DMS53 (cell line): ENCODE data around the gene DPF3.
"Not testable (repeated sequence)": the region's sequence is repeated elsewhere in the genome, so short reads cannot be mapped to it uniquely, and the experiment has no call there.

Experiments
- DNase-seq: peaks from one replicate; lab custom pipeline; 2025; lab: John Stamatoyannopoulos, UW

The DPF3 gene

DNA sequence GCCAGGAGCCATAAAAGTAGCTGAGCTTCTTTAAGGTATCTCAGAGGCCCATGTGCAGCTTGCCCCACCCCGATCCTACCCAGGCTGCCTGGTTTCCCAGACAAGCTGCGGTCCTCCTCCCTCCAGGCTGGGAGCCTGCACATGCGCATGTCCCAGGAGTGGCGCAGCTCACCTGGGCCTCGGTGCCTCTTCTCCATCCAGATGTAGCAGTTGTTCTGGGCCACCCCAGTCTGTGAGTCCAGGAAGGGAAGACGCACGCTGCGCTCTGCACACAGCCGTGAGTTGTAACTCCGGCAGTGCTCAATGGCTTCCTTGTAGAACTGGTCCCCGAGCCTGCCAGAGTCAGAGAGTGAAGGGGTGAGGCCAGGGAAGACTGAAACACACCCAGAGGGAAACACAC is 122.3 kb downstream of the DPF3 start:
- no peak for DNase-seq

DNA sequence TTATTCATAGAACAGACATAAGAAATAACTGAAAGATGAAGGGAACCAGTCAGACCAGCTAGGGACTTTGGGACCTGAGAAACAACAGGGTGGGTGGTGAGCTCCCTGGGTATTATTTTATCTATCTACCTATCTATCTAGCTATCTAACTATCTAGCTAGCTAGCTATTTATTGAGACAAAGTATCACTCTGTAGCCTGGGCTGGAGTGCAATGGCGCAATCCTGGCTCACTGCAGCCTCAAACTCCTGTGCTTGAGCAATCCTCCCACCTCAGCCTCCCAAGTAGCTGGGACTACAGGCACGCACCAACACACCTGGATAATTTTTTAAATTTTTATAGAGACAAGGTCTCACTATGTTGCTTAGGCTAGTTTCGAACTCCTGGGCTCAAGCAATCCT is 127.6 kb downstream of the DPF3 start:
- no peak for DNase-seq

DNA sequence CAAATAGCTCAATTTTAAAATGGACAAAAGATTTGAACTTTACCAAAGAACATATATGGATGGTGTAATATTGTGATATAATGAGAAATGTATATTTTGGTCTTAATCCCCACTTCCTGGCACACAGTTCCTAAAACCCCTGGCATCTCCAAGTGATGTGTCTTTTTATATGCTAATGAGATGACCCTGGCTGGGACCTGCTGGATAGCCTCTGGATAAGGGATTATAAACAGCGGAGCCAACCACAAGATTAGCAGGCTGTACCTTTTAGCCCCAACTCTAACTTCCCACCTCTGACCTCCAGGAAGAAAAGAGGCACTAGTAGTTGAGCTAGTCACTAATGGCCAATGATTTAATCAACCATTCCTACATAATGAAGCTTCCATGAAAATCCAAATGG is 130.0 kb downstream of the DPF3 start:
- no peak for DNase-seq

DNA sequence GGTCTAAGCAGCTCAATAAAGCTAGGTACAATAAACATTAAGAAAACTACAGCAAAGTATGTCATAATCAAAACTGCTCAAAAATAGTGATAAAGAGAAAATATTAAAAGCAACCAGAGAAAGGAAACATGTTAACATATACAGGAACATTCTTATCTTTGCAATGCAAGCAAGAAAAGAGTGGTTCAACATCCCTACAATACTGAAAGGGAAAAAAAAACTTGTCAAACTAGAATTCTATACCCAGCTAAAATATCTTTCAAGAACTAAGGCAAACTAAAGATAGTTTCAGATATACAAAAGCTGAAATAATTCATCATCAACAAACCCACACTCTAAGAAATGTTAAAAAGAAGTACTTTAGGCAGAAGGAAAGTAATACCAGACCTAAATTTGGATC is 134.2 kb downstream of the DPF3 start:
- no peak for DNase-seq

DNA sequence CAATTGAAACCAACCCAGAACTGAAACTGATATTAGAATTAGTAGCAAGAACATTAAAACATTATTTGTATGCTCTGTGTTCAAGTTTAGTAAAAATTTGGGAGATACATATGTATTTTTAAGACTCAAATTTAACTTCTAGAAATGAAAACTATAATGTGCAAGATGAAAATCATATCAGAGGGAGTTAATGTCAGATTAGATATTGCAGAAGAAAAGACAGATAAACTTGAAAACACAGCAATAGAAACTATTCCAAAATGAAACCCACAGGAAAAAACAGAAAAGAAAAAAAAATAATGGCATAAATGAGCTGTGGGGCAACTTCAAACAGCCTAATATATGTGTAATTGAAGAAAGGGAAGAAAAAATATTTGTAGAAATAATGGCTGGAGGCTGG is 134.9 kb downstream of the DPF3 start:
- DNase-seq: no peak

DNA sequence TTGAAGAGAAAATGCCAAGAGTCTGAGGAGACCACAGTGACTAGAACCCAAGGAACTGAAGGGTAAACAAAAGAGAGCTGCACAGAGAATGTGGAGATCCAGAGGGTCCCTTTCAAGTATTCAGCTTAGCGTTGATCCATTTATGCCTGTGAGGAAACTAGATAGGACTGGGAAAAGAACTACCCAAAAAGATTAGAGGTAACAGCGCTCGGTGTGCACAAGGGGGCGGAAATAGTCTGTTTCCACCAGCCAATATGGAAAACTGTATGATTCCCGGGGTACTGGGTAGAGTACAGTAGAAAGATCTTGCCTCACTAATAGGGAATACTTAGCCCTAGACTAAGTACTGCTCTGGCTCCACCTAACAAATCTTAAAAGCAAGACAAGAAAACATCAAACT is 135.5 kb downstream of the DPF3 start:
- DNase-seq: no peak

DNA sequence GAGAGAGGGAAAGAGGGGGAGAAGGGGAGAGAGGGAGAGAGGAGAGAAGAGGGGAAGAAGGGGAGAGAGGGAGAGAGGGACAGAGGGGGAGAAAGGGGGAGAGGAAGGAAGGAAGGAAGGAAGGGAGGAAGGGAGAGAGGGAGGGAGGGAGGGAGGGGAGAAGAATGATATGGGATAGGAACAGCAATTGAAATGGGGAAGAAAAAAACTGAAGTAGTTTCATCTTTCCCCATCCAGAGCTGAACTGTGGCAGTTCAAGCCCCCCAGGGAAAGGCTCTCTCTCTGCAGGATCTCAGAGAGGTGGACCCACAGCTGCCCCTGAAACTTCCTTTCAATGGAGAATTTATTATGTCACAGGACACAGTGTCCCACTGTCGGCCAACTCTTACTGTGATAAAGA is 136.9 kb downstream of the DPF3 start:
- DNase-seq: no peak

DNA sequence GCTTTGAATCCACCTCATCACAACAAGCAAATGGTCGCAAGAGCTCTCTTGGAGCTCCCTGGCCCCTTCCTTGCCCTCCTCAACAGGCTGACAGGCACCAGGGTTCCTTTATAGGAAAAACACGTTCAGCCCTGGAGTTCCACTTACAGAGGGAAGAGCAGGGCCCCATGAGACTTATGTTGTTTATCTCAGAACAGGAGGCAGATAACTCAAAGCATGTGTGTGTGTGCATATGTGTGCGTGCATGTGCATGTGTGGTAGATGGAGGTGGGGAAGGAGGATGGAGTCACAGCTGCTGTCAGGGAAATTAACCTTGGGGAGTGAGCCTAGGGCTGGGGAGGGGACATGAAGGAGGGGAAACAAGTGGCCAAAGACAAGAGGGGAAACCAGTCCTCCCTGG is 138.1 kb downstream of the DPF3 start:
- no peak for DNase-seq

DNA sequence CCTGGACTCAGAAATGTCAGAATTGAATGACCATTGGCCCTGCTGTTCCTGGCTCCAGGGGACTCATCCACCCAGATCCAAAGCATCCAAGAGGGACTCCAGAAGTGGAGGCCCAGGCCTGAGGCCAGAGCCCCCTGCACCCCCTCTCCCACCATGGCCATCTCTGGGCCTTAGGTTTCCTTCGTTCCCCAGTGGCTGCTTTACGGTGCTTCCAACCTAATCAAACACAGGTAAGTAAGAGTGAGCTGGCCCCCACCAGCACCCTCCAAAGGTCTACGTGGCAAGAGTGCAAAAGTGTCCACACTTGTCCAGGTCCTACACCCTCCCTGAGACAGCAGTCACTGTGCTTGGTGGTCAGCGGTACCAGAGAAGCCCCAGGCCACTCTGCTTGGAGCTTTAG is 139.0 kb downstream of the DPF3 start:
- DNase-seq: no peak

DNA sequence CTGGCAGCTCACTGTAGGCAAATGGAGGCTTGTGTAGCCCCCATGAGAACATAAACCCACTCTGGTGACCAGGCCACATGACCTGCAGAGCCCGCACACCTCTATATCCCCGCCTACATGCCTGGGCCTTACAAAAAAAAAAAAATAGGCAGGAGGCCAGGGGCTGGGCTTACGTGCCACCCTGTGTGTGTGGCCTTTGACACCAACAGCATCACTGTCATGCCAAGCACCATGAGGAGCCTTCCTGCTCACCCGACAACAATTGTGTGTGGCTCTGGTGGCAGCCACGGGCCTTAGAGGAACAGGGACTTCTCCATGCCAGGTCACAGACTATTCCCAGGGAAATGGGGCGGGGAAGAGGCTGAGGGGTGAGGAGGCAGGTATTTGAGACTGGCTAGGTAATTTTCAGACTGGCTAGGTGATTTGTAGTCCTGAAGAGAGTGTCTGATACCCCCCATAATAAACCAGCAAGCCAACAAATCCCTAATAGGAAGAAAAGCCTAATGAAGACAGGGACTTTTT is 140.0 kb downstream of the DPF3 start:
- DNase-seq: no peak

DNA sequence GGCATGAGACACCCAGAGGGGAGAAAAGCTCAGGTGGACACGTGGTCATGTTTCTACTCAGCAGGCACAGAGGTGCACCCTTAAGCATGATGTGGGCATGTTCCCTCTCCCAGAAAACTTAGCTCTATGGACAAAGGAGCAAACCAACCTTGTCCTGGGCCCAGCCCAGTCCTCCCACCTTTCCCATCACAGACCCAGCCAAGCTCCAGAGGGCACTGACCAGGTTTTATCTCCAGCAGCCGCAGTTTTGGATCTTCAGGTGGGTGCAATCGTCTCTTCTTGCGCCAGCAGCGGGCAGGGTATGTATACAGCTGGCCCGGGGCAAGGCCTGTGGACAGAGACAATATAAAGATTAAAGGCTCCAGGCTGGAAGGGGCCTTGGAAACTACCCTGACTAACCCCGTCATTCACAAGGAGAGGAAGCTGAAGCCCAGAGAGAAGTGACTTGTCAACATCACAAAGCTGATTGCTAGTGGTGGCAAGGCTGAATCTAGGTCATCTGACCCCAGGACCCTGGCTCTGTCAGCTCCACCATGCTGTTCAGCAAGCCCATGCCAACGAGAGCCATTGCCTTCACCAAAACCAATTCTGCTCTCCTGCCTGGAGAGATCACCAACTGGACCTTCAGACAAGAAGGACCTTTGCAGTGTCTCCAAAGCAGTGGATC is 140.7 kb downstream of the DPF3 start:
- no peak for DNase-seq

DNA sequence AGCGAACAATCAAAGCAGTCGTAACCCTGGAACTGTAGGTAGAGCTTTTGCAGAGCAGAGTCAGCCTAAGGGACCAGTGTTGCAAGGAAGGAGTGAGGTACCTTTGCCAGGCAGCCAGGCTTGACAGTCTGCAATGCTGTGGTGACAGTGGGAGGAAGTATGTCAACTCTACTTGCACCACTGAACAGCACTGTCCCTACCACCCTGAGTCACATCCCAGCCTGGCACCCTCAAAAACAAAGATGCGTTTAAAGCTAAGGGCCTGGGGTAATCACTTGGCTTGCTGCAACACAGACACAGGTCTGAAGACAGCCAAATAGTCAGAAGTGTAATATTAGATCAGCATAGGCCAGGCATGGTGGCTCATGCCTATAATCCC is 141.9 kb downstream of the DPF3 start:
- no peak for DNase-seq

DNA sequence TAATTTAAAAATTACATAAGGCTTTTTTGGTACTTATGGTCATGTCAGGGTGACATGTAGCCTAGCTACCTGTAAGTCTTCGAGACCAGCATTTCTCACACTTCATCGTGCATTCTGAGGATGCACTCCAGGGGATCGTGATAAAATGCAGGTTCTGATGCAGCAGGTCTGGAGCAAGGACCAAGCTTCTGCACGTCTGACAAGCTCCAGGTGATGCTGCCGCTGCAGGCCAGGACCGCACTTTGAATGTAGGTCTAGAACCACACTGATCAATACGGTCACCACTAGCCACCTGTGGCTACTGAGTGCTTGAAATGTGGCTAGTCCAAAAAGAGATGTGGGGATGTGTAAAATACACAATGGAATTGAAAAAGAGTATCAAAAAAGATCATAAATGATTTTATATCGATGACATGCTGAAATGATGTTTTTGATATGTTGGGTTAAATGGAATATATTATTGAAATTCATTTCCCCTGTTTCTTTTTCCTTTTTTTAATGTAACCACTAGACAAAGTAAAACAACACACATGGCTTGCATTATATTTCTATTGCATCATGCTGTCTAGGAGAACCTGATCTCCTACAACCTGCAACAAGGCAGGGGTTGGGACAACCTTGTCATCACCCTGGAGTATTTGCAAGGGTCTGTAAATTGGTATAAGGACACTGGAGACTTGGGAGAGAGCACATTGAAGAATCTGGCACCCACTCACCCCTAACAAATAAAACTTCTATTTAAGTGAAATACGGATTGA is 142.4 kb downstream of the DPF3 start:
- no peak for DNase-seq

DNA sequence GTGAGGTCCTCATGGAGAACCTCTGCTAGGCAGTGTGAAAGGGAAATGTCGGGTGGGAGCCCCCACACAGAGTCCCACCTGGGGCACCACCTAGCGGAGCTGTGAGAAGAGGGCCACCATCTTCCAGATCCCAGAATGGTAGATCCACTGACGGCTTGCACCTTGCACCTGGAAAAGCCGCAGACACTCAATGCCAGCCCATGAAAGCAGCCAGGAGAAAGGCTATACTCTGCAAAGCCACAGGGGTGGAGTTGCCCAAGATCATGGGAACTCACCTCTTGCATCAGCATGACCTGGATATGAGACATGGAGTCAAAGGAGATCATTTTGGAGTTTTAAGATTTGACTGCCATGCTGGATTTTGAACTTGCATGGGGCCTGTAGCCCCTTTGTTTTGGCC is 145.0 kb downstream of the DPF3 start:
- not testable (repeated sequence) for DNase-seq

DNA sequence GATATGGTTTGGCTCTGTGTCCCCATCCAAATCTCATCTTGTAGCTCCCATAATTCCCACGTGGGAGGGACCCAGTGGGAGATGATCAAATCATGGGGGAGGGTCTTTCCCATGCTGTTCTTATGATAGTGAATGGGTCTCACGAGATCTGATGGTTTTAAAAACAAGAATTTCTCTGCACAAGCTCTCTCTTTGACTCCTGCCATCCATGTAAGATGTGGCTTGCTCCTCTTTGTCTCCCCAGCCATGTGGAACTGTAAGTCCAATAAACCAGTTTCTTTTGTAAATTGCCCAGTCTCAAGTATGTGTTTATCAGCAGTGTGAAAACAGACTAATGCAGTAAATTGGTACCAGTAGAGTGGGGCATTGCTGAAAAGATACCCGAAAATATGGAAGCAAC is 146.2 kb downstream of the DPF3 start:
- DNase-seq: no peak

DNA sequence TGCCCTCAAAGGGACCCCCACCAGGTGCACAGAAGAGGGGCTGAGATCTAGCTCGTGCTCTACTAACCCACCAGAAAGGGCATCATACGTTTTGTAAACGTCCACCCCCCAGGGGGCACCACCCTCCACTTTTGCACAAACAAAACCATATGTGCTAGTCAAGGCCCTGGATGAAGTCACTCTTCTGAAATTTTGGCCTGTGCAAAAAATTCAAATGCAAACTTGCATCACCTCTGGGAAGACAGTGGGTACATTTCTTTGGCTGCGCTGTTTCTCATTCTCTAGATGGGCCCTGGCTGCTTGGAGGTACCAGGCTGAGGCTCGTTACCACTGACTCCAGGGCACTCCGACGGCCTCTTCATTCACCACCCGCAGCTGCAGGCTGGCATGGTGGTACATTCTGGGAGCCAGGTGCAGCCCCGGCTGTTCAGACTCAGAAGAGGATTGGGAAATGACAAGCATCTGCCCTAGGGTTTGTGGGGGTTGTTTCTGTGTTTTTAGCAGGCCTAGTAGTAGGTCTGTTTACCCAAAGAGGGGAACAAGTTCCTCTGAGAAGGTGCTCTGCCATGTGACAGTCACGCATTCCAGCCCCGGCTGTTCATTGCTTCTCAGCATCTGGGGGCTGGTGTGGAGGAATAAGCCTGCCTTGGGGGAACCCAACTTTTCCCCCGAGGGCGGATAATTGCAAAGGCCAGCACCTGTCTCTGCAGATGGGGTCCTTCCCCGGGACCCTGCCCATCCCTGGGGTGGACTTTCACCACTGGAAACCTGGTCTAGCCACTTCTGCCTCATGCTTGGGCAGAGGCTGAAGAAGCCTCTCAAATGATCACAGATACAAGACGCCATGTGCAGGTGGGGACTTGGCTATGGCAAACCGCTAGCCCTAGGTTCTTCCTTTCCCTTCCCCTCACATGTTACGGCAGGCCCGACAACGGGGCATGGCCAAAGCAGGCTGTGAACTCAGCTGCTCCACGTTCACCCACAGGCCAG is 147.6 kb downstream of the DPF3 start:
- DNase-seq: no peak

DNA sequence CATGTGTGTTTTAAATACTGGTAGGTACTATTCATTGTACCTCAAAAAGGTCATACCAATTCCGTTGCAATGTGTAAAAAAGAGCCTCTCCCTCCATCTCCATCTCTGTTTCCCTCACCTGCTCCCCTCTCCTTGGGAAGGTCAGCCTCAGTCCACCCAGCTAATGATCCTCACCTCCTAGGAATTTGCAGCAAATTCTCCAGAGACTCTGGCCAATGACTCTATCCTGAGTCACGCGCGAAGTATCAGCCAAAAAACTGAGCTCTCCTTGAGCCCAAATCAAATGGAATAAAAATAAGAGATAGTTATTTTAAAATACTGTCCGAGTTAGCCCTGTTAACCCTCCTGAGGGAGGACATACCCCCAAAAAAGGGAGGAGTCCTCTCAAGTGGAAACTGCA is 148.4 kb downstream of the DPF3 start:
- no peak for DNase-seq

DNA sequence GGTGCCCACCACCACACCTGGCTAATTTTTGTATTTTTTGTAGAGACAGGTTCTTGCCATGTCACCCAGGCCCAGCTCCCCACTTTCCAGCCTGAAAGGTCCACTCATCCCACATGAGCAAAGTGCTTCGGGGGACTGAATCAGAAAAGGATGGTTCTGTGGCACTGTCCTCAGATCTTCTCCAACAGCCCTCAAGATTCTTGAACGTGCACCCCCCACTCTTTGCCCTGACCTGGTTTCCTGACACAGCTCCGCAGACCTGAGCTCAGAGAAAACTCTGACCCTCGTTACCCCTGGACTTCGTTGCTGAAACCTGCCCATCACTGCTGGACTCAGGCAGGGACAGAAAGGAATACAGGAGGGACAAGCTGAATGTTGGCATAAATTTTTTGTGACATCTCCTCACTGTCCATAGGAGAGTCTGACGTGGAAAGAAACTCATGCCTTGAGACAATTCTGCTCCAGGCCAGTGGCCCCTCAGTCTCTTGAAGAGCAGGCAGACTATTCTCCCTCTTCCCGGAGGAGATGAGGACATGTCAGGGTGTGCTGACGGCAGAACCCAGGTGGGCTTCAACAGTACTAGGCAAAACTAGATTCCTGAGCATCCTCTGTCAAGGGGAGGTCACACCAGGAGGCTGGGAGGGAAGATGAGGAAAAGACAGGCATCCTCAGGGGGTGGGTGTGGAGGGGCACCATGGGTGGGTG is 149.3 kb downstream of the DPF3 start:
- no peak for DNase-seq

DNA sequence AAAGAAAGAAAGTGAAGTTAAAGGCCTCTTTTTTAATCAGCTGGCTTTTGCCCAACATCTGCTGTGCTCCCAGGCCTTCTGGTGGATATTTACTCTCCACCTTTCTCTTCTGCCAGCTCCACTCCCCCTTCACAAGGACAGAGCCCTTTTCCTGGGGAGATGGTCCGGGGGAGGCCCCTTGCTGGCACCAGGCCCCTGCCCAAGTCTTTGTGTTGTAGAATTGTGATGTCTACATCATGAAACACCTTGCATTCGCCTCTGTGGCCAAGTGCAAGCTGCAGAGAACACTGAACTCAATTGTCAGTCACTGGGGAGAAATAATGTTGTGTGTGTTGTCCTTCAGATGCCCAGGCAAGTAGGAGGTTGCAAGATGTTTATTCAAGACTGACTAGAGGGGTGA is 150.3 kb downstream of the DPF3 start:
- DNase-seq: no peak

DNA sequence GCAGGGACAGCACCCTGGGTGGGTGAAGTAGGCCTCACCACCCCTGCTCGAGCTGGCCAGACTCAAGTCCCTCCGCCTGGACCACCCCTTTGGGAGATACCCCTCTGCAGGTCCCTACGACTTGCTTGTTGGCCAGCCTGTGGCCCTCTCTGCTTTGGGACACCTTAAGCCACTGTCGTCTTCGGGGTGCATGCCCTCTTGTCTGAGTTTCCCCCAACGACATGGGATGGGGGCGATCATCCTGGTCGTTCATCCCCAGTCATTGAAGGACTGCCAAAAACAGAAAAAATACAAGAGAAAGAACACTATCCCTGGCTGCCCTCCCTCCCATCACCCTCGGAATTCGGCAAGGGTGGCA is 151.1 kb downstream of the DPF3 start:
- no peak for DNase-seq

DNA sequence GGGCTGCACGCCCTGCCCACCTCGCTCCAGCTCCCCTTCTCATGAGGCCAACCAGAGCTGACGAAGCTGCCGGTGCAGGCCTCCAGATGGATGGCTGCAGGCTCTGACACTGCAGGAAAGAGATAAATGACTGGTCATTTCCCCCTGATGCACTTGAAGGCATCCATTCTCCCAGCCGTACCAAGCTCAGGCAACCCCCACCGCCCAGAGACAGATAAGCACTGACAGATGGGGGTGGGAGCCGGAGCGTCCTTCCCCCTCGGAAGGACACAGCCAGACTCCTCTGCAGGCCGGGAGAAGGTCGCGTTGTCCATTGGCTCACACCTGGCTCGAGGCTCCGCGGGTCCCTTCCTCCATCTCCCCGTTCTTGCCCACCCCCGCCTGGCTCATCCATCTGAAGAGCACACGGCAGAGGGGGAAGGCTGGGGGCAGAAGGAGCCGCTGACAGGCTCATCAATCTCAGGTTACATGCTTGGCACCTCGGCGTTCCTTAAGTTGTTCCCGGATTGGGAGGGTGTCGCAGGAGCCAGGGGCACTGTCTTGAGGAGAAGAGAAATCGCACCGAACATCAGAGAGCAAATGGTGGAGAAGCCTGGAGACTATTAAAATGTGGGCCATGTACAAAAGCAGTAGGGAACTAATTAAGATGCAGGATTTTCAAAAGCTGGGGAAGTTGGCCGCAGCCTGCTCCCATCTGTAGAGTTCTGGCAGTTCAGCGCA is 151.6 kb downstream of the DPF3 start:
- DNase-seq: no peak

DNA sequence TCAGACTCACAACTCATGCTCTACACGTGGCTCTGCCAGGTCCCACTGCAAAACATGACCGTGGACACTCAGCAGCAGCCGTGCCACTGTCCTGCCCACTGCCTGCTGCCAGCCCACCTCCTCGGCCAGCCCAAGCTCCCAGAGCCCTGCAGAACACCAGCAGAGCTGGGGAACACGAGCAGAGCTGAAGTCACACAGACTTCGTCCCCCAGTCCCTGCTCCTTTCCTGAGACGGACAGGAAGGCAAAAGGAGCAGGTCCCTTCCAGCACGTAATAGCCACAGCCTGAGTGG is 152.1 kb downstream of the DPF3 start:
- no peak for DNase-seq
